GM23338 (cell line): Measurements from ENCODE around the gene PUS1. TPM values are rescaled to one million over a fixed set of nuclear protein-coding genes. Genes with fewer than 3 reads are reported as not detected.

Source experiments
- ATAC-seq: fragments of 200-7000 bp; cut with Tn5 transposase; 3 replicates; pipeline ENCODE4 v1.9.1; 2020
- DNase-seq: peaks from one replicate; pipeline ENCODE4 v3.0.0-alpha.2; 2015; ENCODE audit warnings: low spot score
- H2AFZ ChIP-seq: fragments of 200-600 bp; sonication (generic); 2 replicates; pipeline ENCODE4 v1.8.0; 2016; ENCODE audit warnings: antibody characterized with exemption, mild to moderate bottlenecking, moderate library complexity
- H3F3A ChIP-seq: fragments of 200-600 bp; sonication (generic); replicated peaks from 2 replicates; pipeline ENCODE4 v1.8.0; 2017; ENCODE audit warnings: antibody characterized with exemption, mixed run types, low read depth
- H3K27ac ChIP-seq: fragments of 200-600 bp; sonication (generic); 2 replicates; pipeline ENCODE4 v1.6.1; 2016; ENCODE audit warnings: low read depth
- H3K27me3 ChIP-seq: fragments of 200-600 bp; sonication (generic); 2 replicates; pipeline ENCODE4 v1.8.0; 2016; ENCODE audit warnings: mild to moderate bottlenecking, mixed run types, moderate library complexity; ENCODE audit not compliant: insufficient read depth
- H3K36me3 ChIP-seq: fragments of 200-600 bp; sonication (generic); 2 replicates; pipeline ENCODE4 v1.8.0; 2016; ENCODE audit warnings: mild to moderate bottlenecking; ENCODE audit not compliant: insufficient read depth
- H3K4me1 ChIP-seq: fragments of 200-600 bp; sonication (generic); 2 replicates; pipeline ENCODE4 v1.8.0; 2016; ENCODE audit warnings: mild to moderate bottlenecking, moderate library complexity; ENCODE audit not compliant: insufficient read depth
- H3K4me2 ChIP-seq: fragments of 200-600 bp; sonication (generic); 2 replicates; pipeline ENCODE4 v1.7.1; 2017; ENCODE audit warnings: mixed run types
- H3K4me3 ChIP-seq: fragments of 200-600 bp; sonication (generic); 2 replicates; pipeline ENCODE4 v1.6.1; 2016; ENCODE audit warnings: mixed run types
- H3K79me2 ChIP-seq: fragments of 200-600 bp; sonication (generic); replicated peaks from 2 replicates; pipeline ENCODE4 v1.8.0; 2017; ENCODE audit warnings: mild to moderate bottlenecking; ENCODE audit not compliant: insufficient read depth
- H3K9me2 ChIP-seq: fragments of 200-600 bp; sonication (generic); 2 replicates; pipeline ENCODE4 v1.8.0; 2017; ENCODE audit not compliant: insufficient read depth
- H4K20me1 ChIP-seq: fragments of 200-600 bp; sonication (generic); replicated peaks from 2 replicates; pipeline ENCODE4 v1.8.0; 2017; ENCODE audit warnings: mild to moderate bottlenecking; ENCODE audit not compliant: insufficient read depth
- H3K27ac Mint-ChIP-seq: 2 replicates; pipeline ENCODE4 v1.8.0; 2020; ENCODE audit warnings: inconsistent platforms, mild to moderate bottlenecking, moderate library complexity, mixed read lengths
- H3K27me3 Mint-ChIP-seq: 3 replicates; pipeline ENCODE4 v1.8.0; 2022; ENCODE audit warnings: low read depth, mild to moderate bottlenecking, moderate library complexity, mixed read lengths, inconsistent platforms; ENCODE audit not compliant: insufficient read depth, poor library complexity
- H3K36me3 Mint-ChIP-seq: 3 replicates; pipeline ENCODE4 v1.8.0; 2021; ENCODE audit warnings: low read depth, mild to moderate bottlenecking, inconsistent platforms, moderate library complexity, mixed read lengths
- H3K4me1 Mint-ChIP-seq: 3 replicates; pipeline ENCODE4 v1.8.0; 2020; ENCODE audit warnings: mild to moderate bottlenecking, inconsistent platforms, mixed read lengths
- H3K4me3 Mint-ChIP-seq: 3 replicates; pipeline ENCODE4 v1.8.0; 2021; ENCODE audit warnings: moderate library complexity, mild to moderate bottlenecking, inconsistent platforms, mixed read lengths
- H3K9me3 Mint-ChIP-seq: 3 replicates; pipeline ENCODE4 v1.8.0; 2020; ENCODE audit warnings: moderate library complexity, mild to moderate bottlenecking, inconsistent platforms, mixed read lengths
- CREB1 ChIP-seq: fragments of 250-450 bp; sonication (Bioruptor Pico); IDR thresholded peaks from 2 replicates; pipeline ENCODE4 v1.5.0; 2020; ENCODE audit warnings: low read depth, mild to moderate bottlenecking, moderate library complexity
- EZH2 ChIP-seq: fragments of 200-600 bp; sonication (generic); IDR thresholded peaks from one replicate; pipeline ENCODE4 v1.8.0; 2017; ENCODE audit warnings: antibody characterized with exemption, mild to moderate bottlenecking, low read depth; ENCODE audit not compliant: unreplicated experiment
- EZH2phosphoT487 ChIP-seq: fragments of 200-600 bp; sonication (generic); IDR thresholded peaks from one replicate; pipeline ENCODE4 v1.8.1; 2018; ENCODE audit warnings: antibody characterized with exemption; ENCODE audit not compliant: unreplicated experiment
- JUNB ChIP-seq: IDR thresholded peaks from one replicate; pipeline ENCODE4 v1.6.1; 2016; ENCODE audit warnings: antibody characterized with exemption; ENCODE audit not compliant: unreplicated experiment
- NANOG ChIP-seq: IDR thresholded peaks from 2 replicates; pipeline ENCODE4 v1.6.1; 2016; ENCODE audit warnings: antibody characterized with exemption, borderline replicate concordance
- POLR2AphosphoS5 ChIP-seq: IDR thresholded peaks from 2 replicates; pipeline ENCODE4 v1.6.1; 2016; ENCODE audit warnings: antibody characterized with exemption, low read depth
- STAT1 ChIP-seq: IDR thresholded peaks from one replicate; pipeline ENCODE4 v1.6.1; 2016; ENCODE audit warnings: antibody characterized with exemption; ENCODE audit not compliant: unreplicated experiment
- ZNF114 ChIP-seq: fragments of 250-450 bp; sonication (Bioruptor Pico); IDR thresholded peaks from 2 replicates; pipeline ENCODE4 v1.5.0; 2020; ENCODE audit warnings: mild to moderate bottlenecking, moderate library complexity
- ZNF331 ChIP-seq: fragments of 250-450 bp; sonication (Bioruptor Pico); IDR thresholded peaks from 2 replicates; pipeline ENCODE4 v1.5.0; 2020; ENCODE audit warnings: low read depth, mild to moderate bottlenecking, moderate library complexity
- polyA plus RNA-seq: library from polyadenylated mRNA; unstranded; fragments of >200 nt; fragmentation: Nextera tagmentation; extraction: Ambion mirVana; gene quantifications from 2 replicates; pipeline ENCODE4 v1.2.1, GENCODE V29; 2016
- total RNA-seq: library from RNA; depleted of rRNA; stranded (reverse); fragments of >200 nt; shearing (Covaris generic); gene quantifications from 2 replicates; pipeline ENCODE4 v1.2.3, GENCODE V29; 2014
- TF ChIP-seq, protein P1 (sequence below): fragments of 250-450 bp; sonication (Bioruptor Pico); IDR thresholded peaks from 2 replicates; pipeline ENCODE4 v1.5.0; 2020; ENCODE audit warnings: mild to moderate bottlenecking, moderate library complexity
- TF ChIP-seq, protein P2 (sequence below): IDR thresholded peaks from 2 replicates; pipeline ENCODE4 v1.6.1; 2016; ENCODE audit warnings: antibody characterized with exemption
- TF ChIP-seq, protein P3 (sequence below), 2 experiments: fragments of 200-600 bp in 1 of 2; sonication (generic) in 1 of 2; conservative IDR thresholded peaks; 2 replicates each; pipeline versions ENCODE4 v1.5.1 to v1.6.1; 2016 to 2017; ENCODE audit warnings: antibody characterized with exemption in 2 of 2, low read depth in 2 of 2, mild to moderate bottlenecking in 2 of 2, moderate library complexity in 1 of 2
- TF ChIP-seq, protein P4 (sequence below): IDR thresholded peaks from one replicate; pipeline ENCODE4 v1.6.1; 2018; ENCODE audit warnings: antibody characterized with exemption; ENCODE audit not compliant: unreplicated experiment

Gene PUS1
- total and polyA plus RNA-seq, 2 experiments from 2014 or later = 52.4 to 73.0 TPM

DNA sequence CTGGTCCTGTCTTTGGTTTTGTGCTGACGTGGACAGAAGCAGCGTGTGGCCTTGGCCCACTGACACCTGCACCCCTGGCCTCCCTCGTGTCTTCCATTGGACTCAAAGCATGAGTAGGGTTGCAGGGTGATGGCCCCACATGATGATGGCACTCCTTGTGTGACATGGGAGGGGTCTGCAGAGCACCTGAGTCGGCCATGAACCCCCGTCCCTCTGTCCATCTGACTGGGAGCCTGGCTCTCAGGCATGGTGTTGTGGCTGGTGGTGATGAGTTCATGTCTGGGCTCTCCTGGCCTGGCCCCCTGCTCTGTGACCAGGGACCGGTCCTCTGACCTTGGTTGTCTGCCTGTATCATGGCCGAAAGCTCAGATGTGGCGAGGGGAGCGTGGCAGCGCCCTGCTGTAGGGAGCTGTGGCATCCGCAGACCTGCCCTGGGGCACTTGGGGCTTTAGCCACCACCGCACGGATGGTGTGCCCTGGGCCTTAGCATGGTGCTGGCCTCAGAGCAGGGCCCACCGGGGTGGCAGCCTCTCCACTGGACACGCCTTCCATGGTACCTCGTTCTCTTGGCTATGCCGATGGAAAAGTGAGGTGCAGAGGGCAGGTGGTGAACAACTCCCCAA is 17.9 kb upstream of the PUS1 start:
- Mint-ChIP-seq H3K4me1 (no peaks in the 10 kb centered on the region; the same call in 1 of the 3 replicates), H3K27me3 (peaks cover 5% of the 10 kb centered on the region), H3K36me3 (peaks cover 30% of the 10 kb centered on the region), H3K27ac (no peak overlapping the region), H3K4me3 (no peak overlapping the region), H3K9me3 (no peaks in the 10 kb centered on the region)
- no peaks in the 10 kb centered on the region for H3K9me2 ChIP-seq
- H3F3A ChIP-seq = 0 out of 2 replicates have a peak, but pooled peaks cover 8% of the 10 kb centered on the region
- H3K4me3 ChIP-seq = no peak overlapping the region
- H3K4me1 ChIP-seq = no peaks in the 10 kb centered on the region
- H2AFZ ChIP-seq = no peak overlapping the region
- ATAC-seq (no peak), DNase-seq (no peak)
- no peak overlapping the region for H3K27ac ChIP-seq
- peaks cover 7% of the 10 kb centered on the region; the same call in 1 of the 2 replicates for H4K20me1 ChIP-seq
- no peak overlapping the region for H3K4me2 ChIP-seq
- no peaks in the 10 kb centered on the region for H3K79me2 ChIP-seq
- no peaks in the 10 kb centered on the region for H3K36me3 ChIP-seq
- no peaks in the 10 kb centered on the region for H3K27me3 ChIP-seq
- no peak for TF ChIP-seq EZH2
- no peak for TF ChIP-seq ZNF114 (CRISPR knock-in tag)
- no peak for TF ChIP-seq EZH2phosphoT487
- no peak for TF ChIP-seq POLR2AphosphoS5
- TF ChIP-seq, protein P1, sequence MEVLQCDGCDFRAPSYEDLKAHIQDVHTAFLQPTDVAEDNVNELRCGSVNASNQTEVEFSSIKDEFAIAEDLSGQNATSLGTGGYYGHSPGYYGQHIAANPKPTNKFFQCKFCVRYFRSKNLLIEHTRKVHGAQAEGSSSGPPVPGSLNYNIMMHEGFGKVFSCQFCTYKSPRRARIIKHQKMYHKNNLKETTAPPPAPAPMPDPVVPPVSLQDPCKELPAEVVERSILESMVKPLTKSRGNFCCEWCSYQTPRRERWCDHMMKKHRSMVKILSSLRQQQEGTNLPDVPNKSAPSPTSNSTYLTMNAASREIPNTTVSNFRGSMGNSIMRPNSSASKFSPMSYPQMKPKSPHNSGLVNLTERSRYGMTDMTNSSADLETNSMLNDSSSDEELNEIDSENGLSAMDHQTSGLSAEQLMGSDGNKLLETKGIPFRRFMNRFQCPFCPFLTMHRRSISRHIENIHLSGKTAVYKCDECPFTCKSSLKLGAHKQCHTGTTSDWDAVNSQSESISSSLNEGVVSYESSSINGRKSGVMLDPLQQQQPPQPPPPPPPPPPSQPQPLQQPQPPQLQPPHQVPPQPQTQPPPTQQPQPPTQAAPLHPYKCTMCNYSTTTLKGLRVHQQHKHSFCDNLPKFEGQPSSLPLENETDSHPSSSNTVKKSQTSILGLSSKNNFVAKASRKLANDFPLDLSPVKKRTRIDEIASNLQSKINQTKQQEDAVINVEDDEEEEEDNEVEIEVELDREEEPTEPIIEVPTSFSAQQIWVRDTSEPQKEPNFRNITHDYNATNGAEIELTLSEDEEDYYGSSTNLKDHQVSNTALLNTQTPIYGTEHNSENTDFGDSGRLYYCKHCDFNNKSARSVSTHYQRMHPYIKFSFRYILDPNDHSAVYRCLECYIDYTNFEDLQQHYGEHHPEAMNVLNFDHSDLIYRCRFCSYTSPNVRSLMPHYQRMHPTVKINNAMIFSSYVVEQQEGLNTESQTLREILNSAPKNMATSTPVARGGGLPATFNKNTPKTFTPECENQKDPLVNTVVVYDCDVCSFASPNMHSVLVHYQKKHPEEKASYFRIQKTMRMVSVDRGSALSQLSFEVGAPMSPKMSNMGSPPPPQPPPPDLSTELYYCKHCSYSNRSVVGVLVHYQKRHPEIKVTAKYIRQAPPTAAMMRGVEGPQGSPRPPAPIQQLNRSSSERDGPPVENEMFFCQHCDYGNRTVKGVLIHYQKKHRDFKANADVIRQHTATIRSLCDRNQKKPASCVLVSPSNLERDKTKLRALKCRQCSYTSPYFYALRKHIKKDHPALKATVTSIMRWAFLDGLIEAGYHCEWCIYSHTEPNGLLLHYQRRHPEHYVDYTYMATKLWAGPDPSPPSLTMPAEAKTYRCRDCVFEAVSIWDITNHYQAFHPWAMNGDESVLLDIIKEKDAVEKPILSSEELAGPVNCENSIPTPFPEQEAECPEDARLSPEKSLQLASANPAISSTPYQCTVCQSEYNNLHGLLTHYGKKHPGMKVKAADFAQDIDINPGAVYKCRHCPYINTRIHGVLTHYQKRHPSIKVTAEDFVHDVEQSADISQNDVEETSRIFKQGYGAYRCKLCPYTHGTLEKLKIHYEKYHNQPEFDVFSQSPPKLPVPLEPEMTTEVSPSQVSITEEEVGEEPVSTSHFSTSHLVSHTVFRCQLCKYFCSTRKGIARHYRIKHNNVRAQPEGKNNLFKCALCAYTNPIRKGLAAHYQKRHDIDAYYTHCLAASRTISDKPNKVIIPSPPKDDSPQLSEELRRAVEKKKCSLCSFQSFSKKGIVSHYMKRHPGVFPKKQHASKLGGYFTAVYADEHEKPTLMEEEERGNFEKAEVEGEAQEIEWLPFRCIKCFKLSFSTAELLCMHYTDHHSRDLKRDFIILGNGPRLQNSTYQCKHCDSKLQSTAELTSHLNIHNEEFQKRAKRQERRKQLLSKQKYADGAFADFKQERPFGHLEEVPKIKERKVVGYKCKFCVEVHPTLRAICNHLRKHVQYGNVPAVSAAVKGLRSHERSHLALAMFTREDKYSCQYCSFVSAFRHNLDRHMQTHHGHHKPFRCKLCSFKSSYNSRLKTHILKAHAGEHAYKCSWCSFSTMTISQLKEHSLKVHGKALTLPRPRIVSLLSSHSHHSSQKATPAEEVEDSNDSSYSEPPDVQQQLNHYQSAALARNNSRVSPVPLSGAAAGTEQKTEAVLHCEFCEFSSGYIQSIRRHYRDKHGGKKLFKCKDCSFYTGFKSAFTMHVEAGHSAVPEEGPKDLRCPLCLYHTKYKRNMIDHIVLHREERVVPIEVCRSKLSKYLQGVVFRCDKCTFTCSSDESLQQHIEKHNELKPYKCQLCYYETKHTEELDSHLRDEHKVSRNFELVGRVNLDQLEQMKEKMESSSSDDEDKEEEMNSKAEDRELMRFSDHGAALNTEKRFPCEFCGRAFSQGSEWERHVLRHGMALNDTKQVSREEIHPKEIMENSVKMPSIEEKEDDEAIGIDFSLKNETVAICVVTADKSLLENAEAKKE (CRISPR knock-in tag) = no peak
- no peak for TF ChIP-seq NANOG
- TF ChIP-seq ZNF331 (CRISPR knock-in tag) = no peak
- TF ChIP-seq JUNB = no peak
- TF ChIP-seq, protein P2, sequence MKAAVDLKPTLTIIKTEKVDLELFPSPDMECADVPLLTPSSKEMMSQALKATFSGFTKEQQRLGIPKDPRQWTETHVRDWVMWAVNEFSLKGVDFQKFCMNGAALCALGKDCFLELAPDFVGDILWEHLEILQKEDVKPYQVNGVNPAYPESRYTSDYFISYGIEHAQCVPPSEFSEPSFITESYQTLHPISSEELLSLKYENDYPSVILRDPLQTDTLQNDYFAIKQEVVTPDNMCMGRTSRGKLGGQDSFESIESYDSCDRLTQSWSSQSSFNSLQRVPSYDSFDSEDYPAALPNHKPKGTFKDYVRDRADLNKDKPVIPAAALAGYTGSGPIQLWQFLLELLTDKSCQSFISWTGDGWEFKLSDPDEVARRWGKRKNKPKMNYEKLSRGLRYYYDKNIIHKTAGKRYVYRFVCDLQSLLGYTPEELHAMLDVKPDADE = no peak
- TF ChIP-seq STAT1 = no peak
- TF ChIP-seq, protein P3, sequence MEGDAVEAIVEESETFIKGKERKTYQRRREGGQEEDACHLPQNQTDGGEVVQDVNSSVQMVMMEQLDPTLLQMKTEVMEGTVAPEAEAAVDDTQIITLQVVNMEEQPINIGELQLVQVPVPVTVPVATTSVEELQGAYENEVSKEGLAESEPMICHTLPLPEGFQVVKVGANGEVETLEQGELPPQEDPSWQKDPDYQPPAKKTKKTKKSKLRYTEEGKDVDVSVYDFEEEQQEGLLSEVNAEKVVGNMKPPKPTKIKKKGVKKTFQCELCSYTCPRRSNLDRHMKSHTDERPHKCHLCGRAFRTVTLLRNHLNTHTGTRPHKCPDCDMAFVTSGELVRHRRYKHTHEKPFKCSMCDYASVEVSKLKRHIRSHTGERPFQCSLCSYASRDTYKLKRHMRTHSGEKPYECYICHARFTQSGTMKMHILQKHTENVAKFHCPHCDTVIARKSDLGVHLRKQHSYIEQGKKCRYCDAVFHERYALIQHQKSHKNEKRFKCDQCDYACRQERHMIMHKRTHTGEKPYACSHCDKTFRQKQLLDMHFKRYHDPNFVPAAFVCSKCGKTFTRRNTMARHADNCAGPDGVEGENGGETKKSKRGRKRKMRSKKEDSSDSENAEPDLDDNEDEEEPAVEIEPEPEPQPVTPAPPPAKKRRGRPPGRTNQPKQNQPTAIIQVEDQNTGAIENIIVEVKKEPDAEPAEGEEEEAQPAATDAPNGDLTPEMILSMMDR (conservative IDR thresholded peaks at IDR 0.05; ENCODE audit: low read depth in 2 of 2) = no peak
- TF ChIP-seq, protein P4, sequence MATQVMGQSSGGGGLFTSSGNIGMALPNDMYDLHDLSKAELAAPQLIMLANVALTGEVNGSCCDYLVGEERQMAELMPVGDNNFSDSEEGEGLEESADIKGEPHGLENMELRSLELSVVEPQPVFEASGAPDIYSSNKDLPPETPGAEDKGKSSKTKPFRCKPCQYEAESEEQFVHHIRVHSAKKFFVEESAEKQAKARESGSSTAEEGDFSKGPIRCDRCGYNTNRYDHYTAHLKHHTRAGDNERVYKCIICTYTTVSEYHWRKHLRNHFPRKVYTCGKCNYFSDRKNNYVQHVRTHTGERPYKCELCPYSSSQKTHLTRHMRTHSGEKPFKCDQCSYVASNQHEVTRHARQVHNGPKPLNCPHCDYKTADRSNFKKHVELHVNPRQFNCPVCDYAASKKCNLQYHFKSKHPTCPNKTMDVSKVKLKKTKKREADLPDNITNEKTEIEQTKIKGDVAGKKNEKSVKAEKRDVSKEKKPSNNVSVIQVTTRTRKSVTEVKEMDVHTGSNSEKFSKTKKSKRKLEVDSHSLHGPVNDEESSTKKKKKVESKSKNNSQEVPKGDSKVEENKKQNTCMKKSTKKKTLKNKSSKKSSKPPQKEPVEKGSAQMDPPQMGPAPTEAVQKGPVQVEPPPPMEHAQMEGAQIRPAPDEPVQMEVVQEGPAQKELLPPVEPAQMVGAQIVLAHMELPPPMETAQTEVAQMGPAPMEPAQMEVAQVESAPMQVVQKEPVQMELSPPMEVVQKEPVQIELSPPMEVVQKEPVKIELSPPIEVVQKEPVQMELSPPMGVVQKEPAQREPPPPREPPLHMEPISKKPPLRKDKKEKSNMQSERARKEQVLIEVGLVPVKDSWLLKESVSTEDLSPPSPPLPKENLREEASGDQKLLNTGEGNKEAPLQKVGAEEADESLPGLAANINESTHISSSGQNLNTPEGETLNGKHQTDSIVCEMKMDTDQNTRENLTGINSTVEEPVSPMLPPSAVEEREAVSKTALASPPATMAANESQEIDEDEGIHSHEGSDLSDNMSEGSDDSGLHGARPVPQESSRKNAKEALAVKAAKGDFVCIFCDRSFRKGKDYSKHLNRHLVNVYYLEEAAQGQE = no peak
- no peak for TF ChIP-seq CREB1
